PFSK-1 (cell line): ENCODE results near the gene TLR10.
A peak's percentile ranks its signal among the peaks of the same experiment; 100 is the strongest.

Experiments used
- FOXP2 ChIP-seq: optimal IDR thresholded peaks from 2 replicates; pipeline ENCODE3; 2011; ENCODE audit warnings: borderline replicate concordance, control low read depth, inconsistent platforms; ENCODE audit not compliant: insufficient read depth; ENCODE audit errors: extremely low read length, extremely low read depth
- POLR2AphosphoS5 ChIP-seq: IDR thresholded peaks from 2 replicates; pipeline ENCODE4 v1.6.1; 2012; ENCODE audit warnings: low read depth, mild to moderate bottlenecking, control low read depth, low read length, moderate library complexity
- REST ChIP-seq, 2 experiments: IDR thresholded peaks; 2 replicates each; pipeline versions ENCODE4 v1.6.1 to v1.8.0; 2011 to 2012; ENCODE audit warnings: low read depth in 2 of 2, low read length in 2 of 2, control low read depth in 1 of 2, inconsistent platforms in 1 of 2, mild to moderate bottlenecking in 1 of 2, moderate library complexity in 1 of 2; ENCODE audit not compliant: insufficient read depth in 1 of 2
- SIN3A ChIP-seq: IDR thresholded peaks from 2 replicates; pipeline ENCODE4 v1.6.1; 2012; ENCODE audit warnings: mild to moderate bottlenecking, low read length, moderate library complexity, borderline replicate concordance; ENCODE audit not compliant: insufficient read depth
- TAF1 ChIP-seq: IDR thresholded peaks from 2 replicates; pipeline ENCODE4 v1.6.1; 2012; ENCODE audit warnings: low read length, control low read depth, borderline replicate concordance; ENCODE audit not compliant: insufficient read depth

The TLR10 gene

GRCh38 chr4:38805530-38806145 is 22.8 kb upstream of the TLR10 start:
- no peak for TF ChIP-seq SIN3A
- TF ChIP-seq FOXP2 = peak; percentile 25
- no peak for TF ChIP-seq TAF1

- TF ChIP-seq REST (IDR thresholded peaks at IDR 0.05; ENCODE audit: insufficient read depth in 1 of 2, low read depth in 2 of 2, low read length in 2 of 2) = no peak
- no peak for TF ChIP-seq SIN3A
- TF ChIP-seq TAF1 = no peak
- no peak for TF ChIP-seq FOXP2
- TF ChIP-seq POLR2AphosphoS5 = no peak
Measured at GRCh38 chr4:38804654-38805295, 22.0 kb upstream of the TLR10 start, which contains the start of gene TLR1. TLR1 (minus strand) TSS chr4:38804791; CDS start chr4:38798831, 5,960 bp downstream.

- TF ChIP-seq POLR2AphosphoS5 (no peak), SIN3A (no peak), REST (IDR thresholded peaks at IDR 0.05; ENCODE audit: insufficient read depth in 1 of 2, low read depth in 2 of 2, low read length in 2 of 2) (no peak), FOXP2 (no peak), TAF1 (no peak)
Measured at GRCh38 chr4:38803833-38804653, 21.3 kb upstream of the TLR10 start.

- TF ChIP-seq TAF1 (no peak), SIN3A (no peak), POLR2AphosphoS5 (no peak), FOXP2 (no peak)
Measured at GRCh38 chr4:38802561-38803355, 20.0 kb upstream of the TLR10 start.

- no peak for TF ChIP-seq POLR2AphosphoS5
- TF ChIP-seq TAF1 = no peak
- TF ChIP-seq SIN3A = no peak
- no peak for TF ChIP-seq FOXP2
- no peak for TF ChIP-seq REST (IDR thresholded peaks at IDR 0.05; ENCODE audit: insufficient read depth in 1 of 2, low read depth in 2 of 2, low read length in 2 of 2)
Measured at GRCh38 chr4:38800961-38801450, 18.2 kb upstream of the TLR10 start.
